ENCODE measurements around the gene TMC6. TPM values are rescaled to one million over a fixed set of nuclear protein-coding genes. Genes with fewer than 3 reads are reported as not detected.
"Not testable (repeated sequence)": the region's sequence is repeated elsewhere in the genome, so short reads cannot be mapped to it uniquely, and the experiment has no call there.

The TMC6 gene, protein sequence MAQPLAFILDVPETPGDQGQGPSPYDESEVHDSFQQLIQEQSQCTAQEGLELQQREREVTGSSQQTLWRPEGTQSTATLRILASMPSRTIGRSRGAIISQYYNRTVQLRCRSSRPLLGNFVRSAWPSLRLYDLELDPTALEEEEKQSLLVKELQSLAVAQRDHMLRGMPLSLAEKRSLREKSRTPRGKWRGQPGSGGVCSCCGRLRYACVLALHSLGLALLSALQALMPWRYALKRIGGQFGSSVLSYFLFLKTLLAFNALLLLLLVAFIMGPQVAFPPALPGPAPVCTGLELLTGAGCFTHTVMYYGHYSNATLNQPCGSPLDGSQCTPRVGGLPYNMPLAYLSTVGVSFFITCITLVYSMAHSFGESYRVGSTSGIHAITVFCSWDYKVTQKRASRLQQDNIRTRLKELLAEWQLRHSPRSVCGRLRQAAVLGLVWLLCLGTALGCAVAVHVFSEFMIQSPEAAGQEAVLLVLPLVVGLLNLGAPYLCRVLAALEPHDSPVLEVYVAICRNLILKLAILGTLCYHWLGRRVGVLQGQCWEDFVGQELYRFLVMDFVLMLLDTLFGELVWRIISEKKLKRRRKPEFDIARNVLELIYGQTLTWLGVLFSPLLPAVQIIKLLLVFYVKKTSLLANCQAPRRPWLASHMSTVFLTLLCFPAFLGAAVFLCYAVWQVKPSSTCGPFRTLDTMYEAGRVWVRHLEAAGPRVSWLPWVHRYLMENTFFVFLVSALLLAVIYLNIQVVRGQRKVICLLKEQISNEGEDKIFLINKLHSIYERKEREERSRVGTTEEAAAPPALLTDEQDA
- total RNA-seq = 151 TPM

DNA sequence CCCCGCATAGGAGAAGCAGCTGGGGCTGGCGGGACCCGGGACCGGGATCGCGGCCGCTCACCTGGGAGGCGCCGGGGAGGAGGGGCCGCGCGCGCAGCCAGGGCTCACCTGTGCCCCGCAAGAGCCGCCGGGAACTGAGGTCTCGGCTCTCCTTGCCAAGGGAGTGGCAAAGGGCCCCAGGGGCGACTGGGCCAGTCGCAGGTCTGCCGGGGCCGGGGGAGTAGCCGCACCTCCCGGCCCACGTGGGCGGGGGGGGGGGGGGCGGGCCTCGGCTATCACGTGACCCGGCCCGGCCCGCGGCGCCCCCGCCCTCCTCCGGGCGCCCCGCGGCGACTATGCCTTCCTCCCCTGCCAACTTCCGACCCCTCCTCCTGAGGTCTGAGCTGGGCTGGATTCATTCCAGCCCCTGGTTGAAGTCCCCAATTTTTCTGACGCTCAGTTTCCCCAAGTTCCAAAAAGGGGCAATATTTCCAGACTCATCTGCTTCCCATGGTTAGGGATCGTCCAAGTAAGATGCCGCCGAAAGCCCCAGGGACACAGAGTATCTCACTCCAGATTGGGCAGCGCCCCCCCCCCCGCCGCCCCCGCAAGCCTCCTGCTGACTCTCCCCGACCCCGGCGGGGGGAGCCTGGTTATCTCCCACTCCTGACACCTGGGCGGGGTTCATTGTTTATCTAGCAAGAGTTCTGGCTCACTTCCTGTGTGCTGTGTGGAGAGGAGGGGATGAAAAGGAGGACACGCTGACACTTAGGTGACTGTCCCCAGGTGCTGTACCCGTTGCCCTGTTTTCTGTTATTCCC lies at the start of gene TMC6:
TSS of gene TMC6 (minus strand) at position 205 of the 800 bp plus-strand sequence. CDS start 1,923 bp downstream, outside the sequence.
- peak; percentile 73 for DNase-seq (ENCODE audit: low spot score)

DNA sequence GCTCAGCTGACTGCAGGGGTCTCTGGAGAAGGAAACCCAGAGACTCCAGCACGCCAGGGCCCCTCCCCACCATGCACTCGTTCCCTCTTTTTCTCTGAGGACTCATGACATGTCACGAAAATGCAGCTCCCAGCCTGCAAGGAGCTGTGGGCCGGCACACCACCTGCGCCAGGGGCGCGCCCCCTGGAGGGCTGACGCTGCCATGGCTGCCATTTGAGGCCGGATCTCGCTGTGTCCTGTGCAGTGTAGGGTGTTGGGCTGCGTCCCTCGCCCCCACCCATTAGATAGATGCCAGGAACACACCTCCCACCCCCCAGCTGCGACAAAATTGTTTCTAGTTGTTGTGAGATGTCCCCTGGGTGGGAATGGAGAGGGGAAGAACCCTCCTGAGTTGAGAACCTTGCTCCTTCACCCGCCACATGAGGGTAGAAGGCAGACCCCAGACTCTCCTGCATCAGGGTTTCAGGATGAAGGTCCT lies 48.0 kb upstream of the TMC6 start:
- DNase-seq (ENCODE audit: low spot score) = peak; percentile 79

DNA sequence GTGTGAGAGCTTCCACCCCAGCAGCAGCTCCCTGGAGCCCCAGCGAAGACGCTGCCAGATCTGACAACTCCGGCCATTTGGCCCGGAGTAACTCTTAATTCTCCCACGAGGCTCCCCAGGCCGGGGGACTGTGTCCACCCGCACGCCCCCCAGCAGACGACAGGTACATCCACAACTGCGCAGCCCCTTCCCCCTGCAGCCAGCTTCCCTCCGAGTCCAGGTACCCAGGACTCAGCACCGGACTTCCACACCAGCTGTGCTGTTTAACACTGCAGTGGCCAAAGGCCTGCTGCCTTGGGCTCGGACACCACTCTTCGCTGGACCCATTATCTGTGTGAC lies 47.1 kb upstream of the TMC6 start:
- DNase-seq (ENCODE audit: low spot score) = no peak

DNA sequence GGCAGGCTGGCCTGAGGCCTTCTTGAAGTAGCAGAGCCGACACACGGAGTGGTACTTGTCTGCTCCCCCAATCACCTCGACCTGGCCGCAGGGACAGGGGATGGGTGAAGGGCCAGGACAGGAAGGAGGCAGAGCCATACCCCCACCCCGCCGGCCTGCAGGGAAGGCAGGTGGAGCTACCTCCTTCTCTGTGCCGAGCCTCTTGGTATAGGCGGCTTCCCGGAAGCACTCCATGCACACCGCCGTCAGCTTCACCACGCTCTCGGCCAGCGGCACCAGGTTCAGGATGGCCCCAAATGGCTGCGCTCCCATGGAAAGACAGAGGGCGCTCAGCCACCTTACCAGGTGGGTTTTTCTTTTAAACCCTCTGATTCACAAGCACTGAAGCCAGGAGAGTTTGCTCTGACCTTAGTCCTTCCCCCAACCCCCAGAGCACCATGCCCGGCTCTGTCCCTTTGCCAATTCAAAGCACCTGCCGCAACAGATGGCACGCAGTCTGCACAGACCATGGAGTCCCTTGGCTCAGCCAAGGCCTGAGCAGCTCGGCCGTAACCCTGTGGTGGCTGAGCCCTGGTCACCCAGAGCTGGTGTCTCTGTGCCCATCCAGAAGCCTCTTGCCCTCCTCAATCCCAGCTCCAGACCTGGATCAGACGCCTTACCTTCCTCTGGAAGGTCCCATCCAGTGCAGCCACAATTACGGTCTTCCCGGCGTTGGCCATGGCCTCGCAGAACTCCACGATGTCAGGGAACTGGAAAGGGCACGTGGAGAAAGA lies 46.5 kb upstream of the TMC6 start:
- no peak for DNase-seq (ENCODE audit: low spot score)

DNA sequence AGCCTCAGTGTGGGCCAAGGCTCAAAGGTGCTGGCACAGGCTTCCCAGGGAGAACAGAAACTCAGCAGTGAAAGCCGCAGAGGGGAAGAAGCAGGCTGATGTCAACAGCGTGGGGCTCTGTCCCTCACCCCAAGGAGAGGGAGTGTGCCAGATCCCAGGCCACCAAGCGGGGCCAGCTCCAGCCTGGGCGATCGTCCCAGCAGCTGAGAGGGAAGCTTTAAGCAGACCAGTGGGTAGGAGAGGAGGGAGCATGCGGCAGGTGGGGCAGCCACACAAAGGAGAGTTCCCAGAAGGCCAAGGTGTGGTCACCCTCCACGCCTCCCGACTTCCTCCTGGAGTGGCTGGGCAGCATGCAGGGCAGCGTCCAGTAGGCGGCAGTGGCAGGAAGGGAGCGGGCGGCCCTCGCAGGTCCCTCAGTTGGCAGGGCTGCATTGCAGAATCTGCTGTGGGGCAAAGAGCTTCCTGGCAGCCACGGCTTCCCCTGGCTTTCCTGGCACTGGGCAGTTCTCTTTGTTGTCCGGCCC lies 45.9 kb upstream of the TMC6 start:
- DNase-seq (ENCODE audit: low spot score) = peak; percentile 88

DNA sequence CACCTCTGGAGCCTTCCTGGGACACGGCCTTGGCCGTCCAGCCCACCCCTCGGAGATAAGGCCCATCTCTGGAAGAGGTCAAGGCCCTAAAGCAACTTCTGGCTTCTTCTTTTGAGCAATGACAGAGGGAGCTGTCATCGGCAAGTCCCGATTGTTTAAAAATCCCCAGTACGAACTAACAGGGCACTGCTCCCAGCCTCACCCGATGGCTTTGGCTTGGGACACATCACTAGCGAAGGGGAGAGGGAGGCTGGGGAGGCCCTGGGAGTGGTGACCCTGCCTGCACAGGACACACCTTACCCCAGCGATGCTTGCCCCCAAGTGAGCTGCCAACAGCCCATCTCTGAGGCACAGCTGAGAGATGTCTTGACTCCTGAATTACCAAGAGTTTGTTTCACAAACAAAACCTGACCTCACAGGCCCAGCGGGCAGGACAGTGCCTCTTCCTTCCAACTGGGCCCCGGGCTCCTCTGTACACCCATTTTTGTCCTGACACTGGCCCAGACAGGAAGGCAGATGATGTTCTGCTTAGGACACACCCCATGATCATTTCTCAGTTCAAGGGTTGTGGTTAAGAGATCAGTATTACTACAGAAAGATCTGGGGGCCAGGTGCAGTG lies 44.7 kb upstream of the TMC6 start:
- no peak for DNase-seq (ENCODE audit: low spot score)

DNA sequence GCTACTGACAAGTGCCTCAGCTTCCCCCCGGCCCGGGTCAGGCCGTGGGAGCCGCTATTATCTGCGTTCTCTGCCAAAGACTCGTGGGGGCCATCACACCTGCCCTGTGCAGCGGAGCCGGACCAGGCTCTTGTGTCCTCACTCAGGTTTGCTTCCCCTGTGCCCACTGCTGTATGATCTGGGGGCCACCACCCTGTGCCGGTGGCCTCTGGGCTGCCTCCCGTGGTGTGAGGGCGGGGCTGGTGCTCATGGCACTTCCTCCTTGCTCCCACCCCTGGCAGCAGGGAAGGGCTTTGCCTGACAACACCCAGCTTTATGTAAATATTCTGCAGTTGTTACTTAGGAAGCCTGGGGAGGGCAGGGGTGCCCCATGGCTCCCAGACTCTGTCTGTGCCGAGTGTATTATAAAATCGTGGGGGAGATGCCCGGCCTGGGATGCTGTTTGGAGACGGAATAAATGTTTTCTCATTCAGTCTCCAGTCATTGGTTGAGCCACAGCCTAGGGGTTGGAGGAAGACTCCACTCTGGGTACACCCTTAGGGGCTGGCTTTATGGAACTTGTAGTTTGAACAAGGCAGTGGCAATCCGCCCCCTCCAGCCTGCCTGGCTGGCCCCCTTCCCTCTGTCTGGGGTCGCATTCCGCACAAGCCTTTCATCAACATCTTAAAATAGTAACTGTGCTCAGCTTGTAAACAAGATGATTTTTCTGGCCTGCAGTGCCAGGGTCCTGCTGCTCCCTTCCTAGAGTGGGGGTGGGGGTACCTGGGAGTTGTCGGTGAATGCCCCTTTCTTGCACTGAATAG lies 43.9 kb upstream of the TMC6 start:
- no peak for DNase-seq (ENCODE audit: low spot score)

DNA sequence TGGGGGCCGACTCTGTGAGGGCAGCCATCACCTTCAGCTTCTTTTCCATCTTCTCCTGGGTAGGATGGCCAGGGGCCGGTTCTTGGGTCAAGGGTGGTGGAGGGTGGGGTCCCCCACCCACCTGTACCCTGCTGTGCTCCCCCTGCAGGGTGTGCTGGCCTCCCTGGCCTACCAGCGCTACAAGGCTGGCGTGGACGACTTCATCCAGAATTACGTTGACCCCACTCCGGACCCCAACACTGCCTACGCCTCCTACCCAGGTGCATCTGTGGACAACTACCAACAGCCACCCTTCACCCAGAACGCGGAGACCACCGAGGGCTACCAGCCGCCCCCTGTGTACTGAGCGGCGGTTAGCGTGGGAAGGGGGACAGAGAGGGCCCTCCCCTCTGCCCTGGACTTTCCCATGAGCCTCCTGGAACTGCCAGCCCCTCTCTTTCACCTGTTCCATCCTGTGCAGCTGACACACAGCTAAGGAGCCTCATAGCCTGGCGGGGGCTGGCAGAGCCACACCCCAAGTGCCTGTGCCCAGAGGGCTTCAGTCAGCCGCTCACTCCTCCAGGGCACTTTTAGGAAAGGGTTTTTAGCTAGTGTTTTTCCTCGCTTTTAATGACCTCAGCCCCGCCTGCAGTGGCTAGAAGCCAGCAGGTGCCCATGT lies 43.2 kb upstream of the TMC6 start:
- not testable (repeated sequence) for DNase-seq (ENCODE audit: low spot score)

DNA sequence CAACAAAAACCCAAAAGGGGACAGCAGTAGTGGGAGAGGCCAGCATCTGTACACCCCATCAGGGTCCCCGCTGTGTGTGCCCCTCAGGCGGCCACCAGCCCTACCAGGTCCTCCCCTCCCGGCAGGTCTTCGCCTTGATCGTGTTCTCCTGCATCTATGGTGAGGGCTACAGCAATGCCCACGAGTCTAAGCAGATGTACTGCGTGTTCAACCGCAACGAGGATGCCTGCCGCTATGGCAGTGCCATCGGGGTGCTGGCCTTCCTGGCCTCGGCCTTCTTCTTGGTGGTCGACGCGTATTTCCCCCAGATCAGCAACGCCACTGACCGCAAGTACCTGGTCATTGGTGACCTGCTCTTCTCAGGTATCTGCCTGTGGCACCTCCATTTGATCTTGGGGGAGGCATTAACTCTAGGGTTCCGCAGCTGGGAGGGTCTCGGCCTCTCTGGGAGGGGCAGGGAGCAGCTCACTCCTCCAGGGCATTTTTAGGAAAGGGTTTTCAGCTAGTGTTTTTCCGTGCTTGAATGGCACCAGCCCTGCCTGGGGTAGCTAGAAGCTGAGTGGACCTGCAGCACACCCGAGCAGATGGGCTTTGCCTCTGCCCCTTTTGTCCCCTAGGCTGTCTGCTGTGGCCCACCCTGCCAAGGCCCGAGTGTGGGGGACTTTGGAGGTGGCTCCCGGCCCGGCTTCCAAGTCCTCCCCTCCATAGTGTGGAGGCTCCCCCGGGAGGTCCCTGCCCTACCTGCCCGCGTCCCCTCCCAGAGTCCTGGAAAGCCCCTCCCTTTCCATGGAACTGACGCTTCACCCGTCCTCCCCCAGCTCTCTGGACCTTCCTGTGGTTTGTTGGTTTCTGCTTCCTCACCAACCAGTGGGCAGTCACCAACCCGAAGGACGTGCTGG lies 42.4 kb upstream of the TMC6 start:
- DNase-seq (ENCODE audit: low spot score) = no peak

DNA sequence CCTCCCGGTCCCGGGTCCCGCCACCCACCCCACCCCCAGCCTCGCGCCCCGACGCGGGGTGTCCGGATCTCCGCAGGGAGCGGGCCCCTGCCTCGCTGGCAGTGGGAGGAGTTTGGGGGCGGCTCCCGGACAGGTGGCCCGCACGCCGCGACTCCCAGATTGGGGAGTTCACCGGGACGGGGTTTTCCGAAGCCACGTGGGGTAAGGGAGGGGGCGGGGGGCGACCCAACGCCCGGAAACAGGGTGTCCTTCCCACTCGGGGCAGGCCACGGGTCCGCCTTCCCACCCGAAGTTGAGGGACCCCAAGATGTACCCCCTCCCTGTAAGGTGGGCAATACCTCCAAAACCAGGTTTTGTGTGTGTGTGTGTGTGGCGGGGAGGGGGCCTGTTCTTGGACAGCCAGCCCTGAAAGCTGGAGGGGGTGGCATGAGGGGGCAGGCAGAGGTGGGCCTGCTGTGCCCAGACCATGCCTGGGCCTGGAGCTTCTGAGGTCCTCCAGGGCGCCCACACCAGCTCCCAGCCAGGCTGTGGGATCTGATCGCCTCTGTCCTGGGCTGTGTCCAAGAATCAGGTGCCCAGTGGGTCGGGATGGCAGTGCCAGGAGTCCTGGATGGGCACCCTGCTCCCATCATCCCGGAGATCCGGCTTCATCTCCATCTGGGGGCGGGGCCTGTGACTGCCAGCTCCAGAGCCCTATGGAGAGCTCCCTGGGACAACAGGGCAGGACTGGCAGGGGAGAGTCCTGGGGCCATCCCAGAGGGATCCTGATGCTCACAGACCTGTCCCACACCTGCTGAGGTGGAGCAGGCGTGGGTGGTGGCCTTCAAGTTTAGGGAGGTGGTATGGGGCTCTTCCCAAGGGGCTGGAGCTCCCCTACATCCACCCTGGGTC lies 40.6 kb upstream of the TMC6 start:
- DNase-seq (ENCODE audit: low spot score) = no peak

DNA sequence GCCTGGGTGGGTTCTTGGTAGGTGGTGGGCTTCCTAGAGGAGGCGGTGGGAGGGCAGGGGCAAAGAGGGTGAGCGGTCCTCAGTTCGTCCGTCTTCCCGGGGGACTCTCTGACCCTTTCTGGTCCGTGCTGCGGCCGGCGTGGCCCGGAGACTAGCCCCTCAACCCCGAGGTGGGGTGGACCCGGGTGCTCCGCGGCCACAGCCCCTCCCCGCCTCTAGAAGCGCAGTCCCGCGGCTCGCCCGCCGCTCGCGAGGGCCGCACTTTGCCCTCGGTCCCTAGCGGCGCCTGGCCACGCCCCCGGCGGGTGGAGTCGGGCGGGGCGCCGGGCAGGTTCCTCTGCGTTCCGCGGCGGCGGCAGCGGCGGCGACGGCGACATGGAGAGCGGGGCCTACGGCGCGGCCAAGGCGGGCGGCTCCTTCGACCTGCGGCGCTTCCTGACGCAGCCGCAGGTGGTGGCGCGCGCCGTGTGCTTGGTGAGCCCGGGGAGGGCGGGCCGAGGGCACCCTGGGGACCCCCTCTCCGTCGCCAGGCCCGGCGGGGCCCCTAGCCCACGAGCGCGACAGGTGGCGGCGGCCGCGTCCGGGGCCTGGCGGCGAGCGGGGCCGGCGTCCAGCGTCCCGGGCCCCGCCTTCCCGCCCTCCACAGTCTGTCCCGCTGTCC lies 39.8 kb upstream of the TMC6 start, which contains the start of gene SYNGR2:
TSS of gene SYNGR2 (plus strand) at position 340 of the 661 bp plus-strand sequence. CDS start at position 376, 36 bp downstream.
- DNase-seq (ENCODE audit: low spot score) = peak; percentile 81

DNA sequence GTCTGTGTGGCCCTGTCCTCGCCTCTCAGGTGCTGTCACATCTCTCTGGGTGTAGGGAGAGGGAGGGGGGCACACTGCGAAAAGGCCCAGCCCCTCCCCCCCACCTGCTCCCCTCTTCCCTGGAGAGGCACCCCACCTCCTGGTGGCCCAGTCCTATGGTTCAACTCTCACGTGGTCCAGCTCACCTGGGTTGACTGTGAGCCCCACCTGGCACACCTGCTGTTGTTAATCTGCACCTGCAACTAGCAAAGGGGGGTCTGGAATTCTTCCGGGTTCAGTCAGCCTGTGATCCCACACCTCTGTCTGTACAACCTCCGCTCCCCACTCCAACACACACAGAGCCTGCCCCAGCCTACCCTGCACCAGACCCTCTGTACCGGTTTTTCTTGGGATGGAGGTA lies 37.9 kb upstream of the TMC6 start:
- no peak for DNase-seq (ENCODE audit: low spot score)

DNA sequence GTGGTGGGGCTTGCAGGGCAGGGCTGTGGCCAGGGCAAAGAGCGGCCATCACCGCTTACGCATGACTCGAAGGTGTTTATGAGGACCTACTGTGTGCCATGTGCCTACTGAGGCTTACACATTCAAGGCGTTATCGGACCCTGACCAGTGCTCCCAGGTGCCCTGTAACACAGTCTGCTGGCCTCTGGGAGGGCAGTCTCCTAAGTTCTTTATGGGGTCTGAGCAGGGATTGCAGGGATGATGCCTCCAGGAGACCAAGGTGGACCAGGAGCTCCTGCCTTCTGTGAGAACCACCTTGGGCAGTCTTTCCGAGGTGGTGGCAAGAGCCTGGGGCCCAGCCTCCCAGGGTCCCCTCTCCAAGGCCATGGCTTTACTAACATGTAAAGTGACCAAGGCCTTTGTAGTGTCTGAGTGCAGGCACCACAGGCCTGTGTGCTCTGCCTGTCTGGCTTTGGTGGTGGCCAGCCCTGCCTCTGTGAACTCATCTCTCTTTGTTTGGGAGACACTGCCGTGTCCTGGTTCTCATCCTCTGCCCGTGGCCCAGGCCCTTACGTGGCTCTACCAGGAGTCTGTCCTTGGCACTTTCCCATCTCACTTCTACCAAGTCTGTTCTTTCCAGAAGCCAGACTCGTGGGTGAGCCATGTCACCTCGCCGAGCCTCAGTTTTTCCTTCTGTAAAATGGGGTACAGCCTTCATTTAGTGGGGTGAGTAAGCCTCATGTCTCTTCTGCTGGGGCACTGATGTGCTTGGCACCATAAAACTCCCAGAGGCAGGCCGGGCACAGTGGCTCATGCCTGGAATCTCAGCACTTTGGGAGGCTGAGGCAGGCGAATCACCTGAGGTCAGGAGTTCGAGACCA lies 36.4 kb upstream of the TMC6 start:
- DNase-seq (ENCODE audit: low spot score) = no peak

DNA sequence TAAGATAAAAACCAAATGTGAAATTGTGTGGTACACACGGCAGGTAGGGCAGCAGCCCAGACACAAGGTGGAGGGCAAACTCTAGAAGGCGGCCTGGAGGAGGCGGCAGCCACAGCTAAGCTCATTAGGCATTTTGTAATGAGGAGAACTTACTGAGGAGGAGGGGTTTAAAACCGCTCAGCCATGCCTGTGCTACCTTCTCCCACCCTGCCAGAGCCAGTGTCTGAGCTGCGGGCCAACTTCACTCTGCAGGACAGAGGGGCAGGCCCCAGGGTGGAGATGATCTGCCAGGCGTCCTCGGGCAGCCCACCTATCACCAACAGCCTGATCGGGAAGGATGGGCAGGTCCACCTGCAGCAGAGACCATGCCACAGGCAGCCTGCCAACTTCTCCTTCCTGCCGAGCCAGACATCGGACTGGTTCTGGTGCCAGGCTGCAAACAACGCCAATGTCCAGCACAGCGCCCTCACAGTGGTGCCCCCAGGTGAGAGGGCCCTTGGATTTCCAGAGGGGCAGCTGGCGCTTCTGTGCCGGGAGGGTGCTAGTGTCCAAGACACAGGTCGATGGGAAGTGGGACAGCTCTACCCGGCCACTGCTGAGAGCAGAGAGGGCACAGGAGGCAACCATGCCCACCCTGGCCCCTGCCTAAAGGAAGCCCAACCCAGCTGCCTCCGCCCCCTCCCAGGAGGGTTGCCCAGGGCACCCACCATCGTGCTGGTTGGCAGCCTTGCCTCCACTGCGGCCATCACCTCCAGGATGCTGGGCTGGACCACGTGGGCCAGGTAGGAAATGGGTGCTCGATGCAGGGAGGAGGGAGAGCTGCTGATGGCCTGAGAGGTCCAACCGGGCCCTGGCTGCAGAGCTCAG lies 35.6 kb upstream of the TMC6 start:
- DNase-seq (ENCODE audit: low spot score) = no peak

Measured in ureter (tissue), 1 donor.